ENCODE measurements around the gene SLC27A3.

SLC27A3 gene

DNA sequence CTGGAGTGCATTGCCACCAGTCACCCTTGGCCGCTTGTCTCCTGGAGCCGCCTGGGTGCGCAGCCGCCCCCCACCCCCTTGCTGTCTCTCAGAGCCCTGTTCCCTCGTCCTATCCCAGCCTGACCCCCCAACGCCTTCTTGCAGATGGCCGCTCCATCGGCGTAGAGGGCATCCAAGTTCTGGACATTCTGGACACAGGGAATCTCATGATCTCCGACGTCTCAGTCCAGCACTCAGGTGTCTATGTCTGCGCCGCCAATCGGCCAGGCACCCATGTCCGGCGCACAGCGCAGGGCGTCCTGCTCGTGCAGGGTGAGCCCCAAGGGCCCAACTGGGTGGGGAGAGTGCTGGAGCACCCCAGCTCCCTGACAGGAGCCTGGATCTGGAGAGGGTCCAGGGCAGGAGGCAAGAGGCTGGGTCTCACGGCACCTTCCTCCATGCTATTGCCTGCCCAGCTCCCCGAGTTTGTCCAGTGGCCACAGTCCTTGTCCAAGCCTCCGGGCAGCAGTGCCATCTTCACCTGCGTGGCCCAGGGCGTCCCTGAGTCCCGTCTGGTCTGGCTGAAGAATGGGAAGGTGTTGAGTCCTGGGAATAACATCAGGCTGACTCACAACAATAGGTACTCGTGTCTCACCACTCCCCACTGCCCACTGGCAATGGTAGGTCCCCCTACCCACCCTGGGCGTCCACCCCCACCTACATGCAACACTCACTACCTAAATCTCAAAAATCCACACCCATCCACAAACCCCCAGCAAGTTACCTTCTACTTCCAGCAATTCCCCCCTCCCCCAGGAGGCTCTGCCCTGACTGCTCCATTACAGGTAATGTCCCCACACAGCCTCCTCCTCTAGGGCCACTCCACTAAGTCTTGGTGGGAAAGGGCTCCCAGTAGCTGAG lies 24.6 kb downstream of the SLC27A3 start:
- DNase-seq (ENCODE audit: low read depth), result no peak

- DNase-seq (ENCODE audit: low read depth), result no peak
Observed at GRCh38 chr1:153800516-153800915, 25.3 kb downstream of the SLC27A3 start.

GRCh38 chr1:153801028-153801625 lies 25.9 kb downstream of the SLC27A3 start:
- DNase-seq (ENCODE audit: low read depth), result no peak

- no peak for DNase-seq (ENCODE audit: low read depth)
Observed at GRCh38 chr1:153801786-153802697, 26.8 kb downstream of the SLC27A3 start.

- no peak for DNase-seq (ENCODE audit: low read depth)
Observed at GRCh38 chr1:153803470-153804056, 28.4 kb downstream of the SLC27A3 start.

- DNase-seq (ENCODE audit: low read depth), result no peak
Observed at GRCh38 chr1:153804112-153804511, 28.9 kb downstream of the SLC27A3 start.

GRCh38 chr1:153805042-153805745 lies 30.0 kb downstream of the SLC27A3 start:
- DNase-seq (ENCODE audit: low read depth), result peak; percentile 74

- no peak for DNase-seq (ENCODE audit: low read depth)
Observed at GRCh38 chr1:153805886-153806719, 30.9 kb downstream of the SLC27A3 start.

GRCh38 chr1:153816283-153816889 lies 41.2 kb downstream of the SLC27A3 start:
- no peak for DNase-seq (ENCODE audit: low read depth)

DNA sequence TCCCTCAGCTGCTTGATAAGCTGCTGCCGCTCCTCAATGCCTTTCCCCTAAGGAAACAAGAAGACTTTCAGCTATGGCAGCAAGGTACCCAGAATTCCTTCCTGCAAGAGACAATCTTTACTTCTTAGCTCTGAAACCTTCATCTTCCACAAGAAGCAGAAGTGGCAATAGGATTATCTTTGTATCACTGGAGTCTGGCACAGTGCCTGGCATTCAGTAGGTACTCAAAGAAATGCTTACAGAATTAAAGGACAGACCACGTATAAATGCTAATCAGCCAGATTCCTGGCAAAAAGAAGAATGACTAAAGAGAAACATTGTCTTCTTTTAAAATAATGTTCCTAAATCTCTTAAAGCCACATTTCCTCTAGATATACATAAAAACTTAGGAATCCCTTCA lies 43.7 kb downstream of the SLC27A3 start:
- DNase-seq (ENCODE audit: low read depth), result no peak

DNA sequence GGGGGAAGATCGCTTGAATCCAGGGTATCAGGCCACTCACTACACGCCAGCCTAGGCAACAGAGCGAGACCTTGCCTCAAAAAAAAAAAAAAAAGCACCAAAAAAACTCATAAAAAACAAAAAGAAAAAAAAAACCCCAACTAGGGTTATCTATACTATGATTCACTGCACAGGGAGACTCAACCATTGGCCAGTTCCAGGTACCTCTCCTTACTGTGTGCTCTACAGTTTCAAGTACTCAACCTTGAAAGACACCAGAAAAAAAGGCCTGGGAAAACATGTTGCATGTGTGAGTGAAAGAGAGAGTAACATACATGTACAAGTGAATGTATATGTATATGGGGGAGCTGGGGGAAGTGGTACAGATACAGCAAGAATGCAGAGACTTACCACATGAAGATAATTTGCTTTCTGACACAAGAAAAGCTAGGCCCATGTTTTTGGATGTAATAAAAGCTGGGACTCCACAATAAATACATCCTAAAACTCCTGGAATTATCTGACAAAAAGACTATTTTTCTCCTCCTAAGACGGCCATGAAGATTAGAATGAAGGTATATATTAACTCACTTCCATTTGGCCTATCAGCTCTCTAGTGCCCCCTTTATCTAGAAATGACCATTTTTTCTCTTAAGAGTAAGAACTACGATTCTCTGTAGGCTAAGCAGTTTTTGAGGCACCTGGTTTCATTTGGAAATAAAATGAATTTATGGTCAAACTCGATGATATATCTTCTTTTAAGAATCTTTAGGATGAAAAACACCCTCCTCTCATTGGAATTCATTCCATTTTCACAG lies 52.2 kb downstream of the SLC27A3 start:
- DNase-seq (ENCODE audit: low read depth), result no peak
